ENCODE data around the gene PIGO.

PIGO gene

GRCh38 chr9:35070823-35071813 lies 25.3 kb downstream of the PIGO start:
- DNase-seq = no peak

GRCh38 chr9:35069020-35069419 lies 27.4 kb downstream of the PIGO start:
- DNase-seq = no peak

- no peak for DNase-seq
Measured at GRCh38 chr9:35067056-35067455, 29.3 kb downstream of the PIGO start.

- no peak for DNase-seq
Measured at GRCh38 chr9:35060548-35061207, 35.7 kb downstream of the PIGO start.

GRCh38 chr9:35059438-35059837 lies 37.0 kb downstream of the PIGO start:
- no peak for DNase-seq

- no peak for DNase-seq
Measured at GRCh38 chr9:35057271-35057620, 39.1 kb downstream of the PIGO start.

- DNase-seq = no peak
Measured at GRCh38 chr9:35056571-35057270, 39.7 kb downstream of the PIGO start.

- no peak for DNase-seq
Measured at GRCh38 chr9:35054871-35055644, 41.3 kb downstream of the PIGO start.

GRCh38 chr9:35054185-35054835 lies 42.1 kb downstream of the PIGO start:
- no peak for DNase-seq

GRCh38 chr9:35051069-35051967 lies 45.1 kb downstream of the PIGO start:
- peak; percentile 17 to 46 for DNase-seq

- no peak for DNase-seq
Measured at GRCh38 chr9:35048511-35048910, 47.9 kb downstream of the PIGO start.

- DNase-seq = no peak
Measured at GRCh38 chr9:35044071-35044470, 52.3 kb downstream of the PIGO start.

- DNase-seq = no peak
Measured at GRCh38 chr9:35042891-35043545, 53.4 kb downstream of the PIGO start.

- no peak for DNase-seq
Measured at GRCh38 chr9:35042081-35042604, 54.2 kb downstream of the PIGO start.

Measured in NCI-H524 (cell line).